ENCODE data around the gene PTBP3. TPM values are rescaled to one million over a fixed set of nuclear protein-coding genes. Genes with fewer than 3 reads are reported as not detected.

Gene PTBP3
- total and polyA plus RNA-seq, 2 of the 13 experiments (the other 11 are each of a cell fraction or from before 2014, with no cell fraction given) = 52.8 to 61.1 TPM

DNA sequence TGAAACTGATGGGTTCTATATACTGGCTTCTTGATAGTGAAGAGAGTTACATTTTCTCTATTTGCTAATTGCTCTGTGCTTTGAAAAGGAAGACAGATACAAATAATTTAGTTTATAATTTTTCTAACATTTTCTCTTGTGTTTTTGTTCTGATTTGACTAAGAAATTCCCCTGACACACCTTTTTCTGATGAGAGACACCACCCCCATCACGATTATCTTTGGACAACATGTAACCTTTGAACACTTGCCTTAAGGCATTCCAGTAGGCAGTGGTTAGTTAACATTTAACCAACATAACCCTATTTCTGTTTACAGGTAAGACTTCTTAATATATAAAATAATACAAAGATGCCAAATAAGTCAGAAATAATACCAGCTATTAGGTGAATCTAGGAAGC is 4.1 kb upstream of the PTBP3 start (continued):
- TF ChIP-seq, protein P1, sequence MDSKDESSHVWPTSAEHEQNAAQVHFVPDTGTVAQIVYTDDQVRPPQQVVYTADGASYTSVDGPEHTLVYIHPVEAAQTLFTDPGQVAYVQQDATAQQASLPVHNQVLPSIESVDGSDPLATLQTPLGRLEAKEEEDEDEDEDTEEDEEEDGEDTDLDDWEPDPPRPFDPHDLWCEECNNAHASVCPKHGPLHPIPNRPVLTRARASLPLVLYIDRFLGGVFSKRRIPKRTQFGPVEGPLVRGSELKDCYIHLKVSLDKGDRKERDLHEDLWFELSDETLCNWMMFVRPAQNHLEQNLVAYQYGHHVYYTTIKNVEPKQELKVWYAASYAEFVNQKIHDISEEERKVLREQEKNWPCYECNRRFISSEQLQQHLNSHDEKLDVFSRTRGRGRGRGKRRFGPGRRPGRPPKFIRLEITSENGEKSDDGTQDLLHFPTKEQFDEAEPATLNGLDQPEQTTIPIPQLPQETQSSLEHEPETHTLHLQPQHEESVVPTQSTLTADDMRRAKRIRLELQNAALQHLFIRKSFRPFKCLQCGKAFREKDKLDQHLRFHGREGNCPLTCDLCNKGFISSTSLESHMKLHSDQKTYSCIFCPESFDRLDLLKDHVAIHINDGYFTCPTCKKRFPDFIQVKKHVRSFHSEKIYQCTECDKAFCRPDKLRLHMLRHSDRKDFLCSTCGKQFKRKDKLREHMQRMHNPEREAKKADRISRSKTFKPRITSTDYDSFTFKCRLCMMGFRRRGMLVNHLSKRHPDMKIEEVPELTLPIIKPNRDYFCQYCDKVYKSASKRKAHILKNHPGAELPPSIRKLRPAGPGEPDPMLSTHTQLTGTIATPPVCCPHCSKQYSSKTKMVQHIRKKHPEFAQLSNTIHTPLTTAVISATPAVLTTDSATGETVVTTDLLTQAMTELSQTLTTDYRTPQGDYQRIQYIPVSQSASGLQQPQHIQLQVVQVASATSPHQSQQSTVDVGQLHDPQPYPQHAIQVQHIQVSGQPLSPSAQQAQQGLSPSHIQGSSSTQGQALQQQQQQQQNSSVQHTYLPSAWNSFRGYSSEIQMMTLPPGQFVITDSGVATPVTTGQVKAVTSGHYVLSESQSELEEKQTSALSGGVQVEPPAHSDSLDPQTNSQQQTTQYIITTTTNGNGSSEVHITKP (CRISPR knock-in tag; IDR thresholded peaks at IDR 0.05; ENCODE audit: low read depth) = no peak
- TF ChIP-seq ZNF75D (CRISPR knock-in tag; IDR thresholded peaks at IDR 0.05; ENCODE audit: borderline replicate concordance) (no peak), ZNF333 (CRISPR knock-in tag; IDR thresholded peaks at IDR 0.05; ENCODE audit: borderline replicate concordance) (no peak), ISX (CRISPR knock-in tag; conservative IDR thresholded peaks at IDR 0.05) (no peak), ZMAT3 (CRISPR knock-in tag; conservative IDR thresholded peaks at IDR 0.05) (no peak)
- TF ChIP-seq, protein P2, sequence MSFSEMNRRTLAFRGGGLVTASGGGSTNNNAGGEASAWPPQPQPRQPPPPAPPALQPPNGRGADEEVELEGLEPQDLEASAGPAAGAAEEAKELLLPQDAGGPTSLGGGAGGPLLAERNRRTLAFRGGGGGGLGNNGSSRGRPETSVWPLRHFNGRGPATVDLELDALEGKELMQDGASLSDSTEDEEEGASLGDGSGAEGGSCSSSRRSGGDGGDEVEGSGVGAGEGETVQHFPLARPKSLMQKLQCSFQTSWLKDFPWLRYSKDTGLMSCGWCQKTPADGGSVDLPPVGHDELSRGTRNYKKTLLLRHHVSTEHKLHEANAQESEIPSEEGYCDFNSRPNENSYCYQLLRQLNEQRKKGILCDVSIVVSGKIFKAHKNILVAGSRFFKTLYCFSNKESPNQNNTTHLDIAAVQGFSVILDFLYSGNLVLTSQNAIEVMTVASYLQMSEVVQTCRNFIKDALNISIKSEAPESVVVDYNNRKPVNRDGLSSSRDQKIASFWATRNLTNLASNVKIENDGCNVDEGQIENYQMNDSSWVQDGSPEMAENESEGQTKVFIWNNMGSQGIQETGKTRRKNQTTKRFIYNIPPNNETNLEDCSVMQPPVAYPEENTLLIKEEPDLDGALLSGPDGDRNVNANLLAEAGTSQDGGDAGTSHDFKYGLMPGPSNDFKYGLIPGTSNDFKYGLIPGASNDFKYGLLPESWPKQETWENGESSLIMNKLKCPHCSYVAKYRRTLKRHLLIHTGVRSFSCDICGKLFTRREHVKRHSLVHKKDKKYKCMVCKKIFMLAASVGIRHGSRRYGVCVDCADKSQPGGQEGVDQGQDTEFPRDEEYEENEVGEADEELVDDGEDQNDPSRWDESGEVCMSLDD (CRISPR knock-in tag; IDR thresholded peaks at IDR 0.05; ENCODE audit: borderline replicate concordance) = no peak
- TF ChIP-seq, protein P3, sequence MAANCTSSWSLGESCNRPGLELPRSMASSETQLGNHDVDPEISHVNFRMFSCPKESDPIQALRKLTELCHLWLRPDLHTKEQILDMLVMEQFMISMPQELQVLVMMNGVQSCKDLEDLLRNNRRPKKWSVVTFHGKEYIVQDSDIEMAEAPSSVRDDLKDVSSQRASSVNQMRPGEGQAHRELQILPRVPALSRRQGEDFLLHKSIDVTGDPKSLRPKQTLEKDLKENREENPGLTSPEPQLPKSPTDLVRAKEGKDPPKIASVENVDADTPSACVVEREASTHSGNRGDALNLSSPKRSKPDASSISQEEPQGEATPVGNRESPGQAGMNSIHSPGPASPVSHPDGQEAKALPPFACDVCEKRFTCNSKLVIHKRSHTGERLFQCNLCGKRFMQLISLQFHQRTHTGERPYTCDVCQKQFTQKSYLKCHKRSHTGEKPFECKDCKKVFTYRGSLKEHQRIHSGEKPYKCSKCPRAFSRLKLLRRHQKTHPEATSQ (CRISPR knock-in tag; IDR thresholded peaks at IDR 0.05; ENCODE audit: borderline replicate concordance) = no peak
- TF ChIP-seq, protein P4, sequence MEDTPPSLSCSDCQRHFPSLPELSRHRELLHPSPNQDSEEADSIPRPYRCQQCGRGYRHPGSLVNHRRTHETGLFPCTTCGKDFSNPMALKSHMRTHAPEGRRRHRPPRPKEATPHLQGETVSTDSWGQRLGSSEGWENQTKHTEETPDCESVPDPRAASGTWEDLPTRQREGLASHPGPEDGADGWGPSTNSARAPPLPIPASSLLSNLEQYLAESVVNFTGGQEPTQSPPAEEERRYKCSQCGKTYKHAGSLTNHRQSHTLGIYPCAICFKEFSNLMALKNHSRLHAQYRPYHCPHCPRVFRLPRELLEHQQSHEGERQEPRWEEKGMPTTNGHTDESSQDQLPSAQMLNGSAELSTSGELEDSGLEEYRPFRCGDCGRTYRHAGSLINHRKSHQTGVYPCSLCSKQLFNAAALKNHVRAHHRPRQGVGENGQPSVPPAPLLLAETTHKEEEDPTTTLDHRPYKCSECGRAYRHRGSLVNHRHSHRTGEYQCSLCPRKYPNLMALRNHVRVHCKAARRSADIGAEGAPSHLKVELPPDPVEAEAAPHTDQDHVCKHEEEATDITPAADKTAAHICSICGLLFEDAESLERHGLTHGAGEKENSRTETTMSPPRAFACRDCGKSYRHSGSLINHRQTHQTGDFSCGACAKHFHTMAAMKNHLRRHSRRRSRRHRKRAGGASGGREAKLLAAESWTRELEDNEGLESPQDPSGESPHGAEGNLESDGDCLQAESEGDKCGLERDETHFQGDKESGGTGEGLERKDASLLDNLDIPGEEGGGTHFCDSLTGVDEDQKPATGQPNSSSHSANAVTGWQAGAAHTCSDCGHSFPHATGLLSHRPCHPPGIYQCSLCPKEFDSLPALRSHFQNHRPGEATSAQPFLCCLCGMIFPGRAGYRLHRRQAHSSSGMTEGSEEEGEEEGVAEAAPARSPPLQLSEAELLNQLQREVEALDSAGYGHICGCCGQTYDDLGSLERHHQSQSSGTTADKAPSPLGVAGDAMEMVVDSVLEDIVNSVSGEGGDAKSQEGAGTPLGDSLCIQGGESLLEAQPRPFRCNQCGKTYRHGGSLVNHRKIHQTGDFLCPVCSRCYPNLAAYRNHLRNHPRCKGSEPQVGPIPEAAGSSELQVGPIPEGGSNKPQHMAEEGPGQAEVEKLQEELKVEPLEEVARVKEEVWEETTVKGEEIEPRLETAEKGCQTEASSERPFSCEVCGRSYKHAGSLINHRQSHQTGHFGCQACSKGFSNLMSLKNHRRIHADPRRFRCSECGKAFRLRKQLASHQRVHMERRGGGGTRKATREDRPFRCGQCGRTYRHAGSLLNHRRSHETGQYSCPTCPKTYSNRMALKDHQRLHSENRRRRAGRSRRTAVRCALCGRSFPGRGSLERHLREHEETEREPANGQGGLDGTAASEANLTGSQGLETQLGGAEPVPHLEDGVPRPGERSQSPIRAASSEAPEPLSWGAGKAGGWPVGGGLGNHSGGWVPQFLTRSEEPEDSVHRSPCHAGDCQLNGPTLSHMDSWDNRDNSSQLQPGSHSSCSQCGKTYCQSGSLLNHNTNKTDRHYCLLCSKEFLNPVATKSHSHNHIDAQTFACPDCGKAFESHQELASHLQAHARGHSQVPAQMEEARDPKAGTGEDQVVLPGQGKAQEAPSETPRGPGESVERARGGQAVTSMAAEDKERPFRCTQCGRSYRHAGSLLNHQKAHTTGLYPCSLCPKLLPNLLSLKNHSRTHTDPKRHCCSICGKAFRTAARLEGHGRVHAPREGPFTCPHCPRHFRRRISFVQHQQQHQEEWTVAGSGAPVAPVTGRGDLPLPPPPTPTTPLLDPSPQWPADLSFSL (CRISPR knock-in tag; IDR thresholded peaks at IDR 0.05) = no peak
- TF ChIP-seq, protein P5, sequence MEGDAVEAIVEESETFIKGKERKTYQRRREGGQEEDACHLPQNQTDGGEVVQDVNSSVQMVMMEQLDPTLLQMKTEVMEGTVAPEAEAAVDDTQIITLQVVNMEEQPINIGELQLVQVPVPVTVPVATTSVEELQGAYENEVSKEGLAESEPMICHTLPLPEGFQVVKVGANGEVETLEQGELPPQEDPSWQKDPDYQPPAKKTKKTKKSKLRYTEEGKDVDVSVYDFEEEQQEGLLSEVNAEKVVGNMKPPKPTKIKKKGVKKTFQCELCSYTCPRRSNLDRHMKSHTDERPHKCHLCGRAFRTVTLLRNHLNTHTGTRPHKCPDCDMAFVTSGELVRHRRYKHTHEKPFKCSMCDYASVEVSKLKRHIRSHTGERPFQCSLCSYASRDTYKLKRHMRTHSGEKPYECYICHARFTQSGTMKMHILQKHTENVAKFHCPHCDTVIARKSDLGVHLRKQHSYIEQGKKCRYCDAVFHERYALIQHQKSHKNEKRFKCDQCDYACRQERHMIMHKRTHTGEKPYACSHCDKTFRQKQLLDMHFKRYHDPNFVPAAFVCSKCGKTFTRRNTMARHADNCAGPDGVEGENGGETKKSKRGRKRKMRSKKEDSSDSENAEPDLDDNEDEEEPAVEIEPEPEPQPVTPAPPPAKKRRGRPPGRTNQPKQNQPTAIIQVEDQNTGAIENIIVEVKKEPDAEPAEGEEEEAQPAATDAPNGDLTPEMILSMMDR (CRISPR knock-in tag; IDR thresholded peaks at IDR 0.05) = no peak
- TF ChIP-seq, protein P6, sequence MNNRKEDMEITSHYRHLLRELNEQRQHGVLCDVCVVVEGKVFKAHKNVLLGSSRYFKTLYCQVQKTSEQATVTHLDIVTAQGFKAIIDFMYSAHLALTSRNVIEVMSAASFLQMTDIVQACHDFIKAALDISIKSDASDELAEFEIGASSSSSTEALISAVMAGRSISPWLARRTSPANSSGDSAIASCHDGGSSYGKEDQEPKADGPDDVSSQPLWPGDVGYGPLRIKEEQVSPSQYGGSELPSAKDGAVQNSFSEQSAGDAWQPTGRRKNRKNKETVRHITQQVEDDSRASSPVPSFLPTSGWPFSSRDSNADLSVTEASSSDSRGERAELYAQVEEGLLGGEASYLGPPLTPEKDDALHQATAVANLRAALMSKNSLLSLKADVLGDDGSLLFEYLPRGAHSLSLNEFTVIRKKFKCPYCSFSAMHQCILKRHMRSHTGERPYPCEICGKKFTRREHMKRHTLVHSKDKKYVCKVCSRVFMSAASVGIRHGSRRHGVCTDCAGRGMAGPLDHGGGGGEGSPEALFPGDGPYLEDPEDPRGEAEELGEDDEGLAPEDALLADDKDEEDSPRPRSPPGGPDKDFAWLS (CRISPR knock-in tag; IDR thresholded peaks at IDR 0.05; ENCODE audit: borderline replicate concordance) = no peak
